DLD1 (cell line): ENCODE results near the gene SCAPER.
"Not testable (repeated sequence)": the region's sequence is repeated elsewhere in the genome, so short reads cannot be mapped to it uniquely, and the experiment has no call there.

Source experiments
- in situ Hi-C: cut with HindIII; loops from 2 replicates; pipeline ENCODE4 v1.10.0; 2017; ENCODE audit warnings: low sequenced_read_pairs

SCAPER gene

DNA sequence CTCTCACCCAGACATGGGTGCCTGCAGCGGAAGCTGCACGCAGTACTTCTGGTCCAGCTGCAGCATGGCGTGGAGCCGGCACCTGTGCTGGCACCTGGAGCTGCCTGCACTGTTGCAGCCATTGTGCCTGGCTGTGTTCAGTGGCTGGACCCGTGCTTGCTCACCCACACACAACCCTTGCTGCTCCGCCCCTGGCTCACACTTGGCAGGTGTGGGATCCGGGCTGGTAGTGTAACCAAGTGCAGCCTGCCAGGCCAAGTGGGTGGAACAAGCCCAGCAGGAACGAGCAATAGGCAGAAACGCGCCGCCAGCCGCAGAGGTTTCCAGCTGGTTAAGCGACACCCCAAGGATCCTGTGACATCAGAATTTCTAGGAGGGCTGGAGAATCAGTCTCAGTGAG lies 11.2 kb upstream of the SCAPER start:
- in situ Hi-C loops = no loop called here

DNA sequence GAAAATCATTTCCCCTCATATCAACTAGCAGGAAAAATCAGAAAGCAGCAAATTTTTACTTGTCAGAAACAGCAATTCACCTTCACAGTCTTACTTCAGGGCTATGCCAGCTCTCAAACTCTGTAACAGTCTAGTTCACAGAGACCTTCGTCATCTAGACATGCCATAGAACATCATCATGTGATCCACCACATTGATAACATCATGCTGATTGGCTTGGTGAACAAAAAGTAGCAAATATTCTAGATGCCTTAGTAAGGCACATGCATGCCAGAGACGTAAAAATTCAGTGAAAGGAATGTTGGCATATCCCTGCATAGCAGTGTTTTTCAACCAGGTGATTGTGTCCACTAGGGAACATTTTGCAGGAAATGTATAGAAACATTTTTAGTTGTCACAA lies 8.6 kb upstream of the SCAPER start:
- in situ Hi-C loops = no loop called here

GRCh38 chr15:76912430-76912829 lies 7.3 kb upstream of the SCAPER start:
- in situ Hi-C loops = no loop called here

GRCh38 chr15:76905855-76906254 lies 715 bp upstream of the SCAPER start:
- in situ Hi-C loops = no loop called here

DNA sequence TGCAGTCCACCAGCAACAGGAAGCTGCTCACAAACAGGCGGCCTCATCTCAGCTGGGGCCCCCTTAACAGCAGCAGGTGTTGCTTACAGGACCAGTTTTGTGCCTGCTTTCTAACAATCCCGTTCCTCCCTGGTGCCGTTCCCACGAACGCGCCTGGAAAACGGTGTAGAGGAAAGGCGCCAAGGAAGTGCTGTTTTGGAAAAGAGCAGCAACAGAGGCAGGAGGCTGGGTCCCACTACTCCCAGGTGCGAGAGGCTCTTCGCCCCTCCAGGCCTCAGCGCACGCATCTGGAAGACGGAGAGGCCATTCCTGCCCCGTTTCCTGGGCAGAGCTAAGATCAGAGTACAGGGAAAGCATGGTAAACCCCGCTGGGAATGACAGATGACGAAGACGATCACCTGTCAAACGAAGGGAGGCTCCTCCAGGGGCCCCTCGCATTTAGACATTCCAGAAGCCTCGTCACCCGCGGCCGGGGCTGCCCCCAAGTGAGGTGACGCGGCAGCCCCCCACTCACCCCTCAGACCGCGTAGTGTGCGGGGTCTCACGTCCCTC lies 603 bp downstream of the SCAPER start:
- in situ Hi-C loops = no loop called here

DNA sequence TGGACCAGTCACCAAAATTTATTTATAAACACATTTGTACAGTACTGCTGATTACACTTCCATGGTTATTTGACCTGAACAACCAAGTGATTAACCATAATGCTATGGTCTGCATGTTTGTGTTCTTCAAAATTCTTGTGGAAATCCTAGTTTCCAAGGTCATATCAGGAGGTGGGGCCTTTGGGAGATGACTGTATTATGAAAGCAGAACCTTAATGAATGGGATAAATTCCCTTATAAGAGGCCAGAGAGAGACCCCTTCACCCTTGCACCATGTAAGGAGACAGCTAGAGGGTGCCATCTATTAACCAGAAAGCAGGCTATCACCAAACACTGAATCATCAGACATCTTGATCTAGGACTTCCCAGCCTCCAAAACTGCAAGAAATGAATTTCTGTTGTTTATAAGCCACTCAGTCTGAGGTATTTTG lies 1.9 kb downstream of the SCAPER start:
- in situ Hi-C loops = no loop called here

- in situ Hi-C loops = no loop called here
Measured at GRCh38 chr15:76901965-76902364, 3.2 kb downstream of the SCAPER start.

- in situ Hi-C loops = not testable (repeated sequence)
Measured at GRCh38 chr15:76899931-76900310, 5.2 kb downstream of the SCAPER start.

DNA sequence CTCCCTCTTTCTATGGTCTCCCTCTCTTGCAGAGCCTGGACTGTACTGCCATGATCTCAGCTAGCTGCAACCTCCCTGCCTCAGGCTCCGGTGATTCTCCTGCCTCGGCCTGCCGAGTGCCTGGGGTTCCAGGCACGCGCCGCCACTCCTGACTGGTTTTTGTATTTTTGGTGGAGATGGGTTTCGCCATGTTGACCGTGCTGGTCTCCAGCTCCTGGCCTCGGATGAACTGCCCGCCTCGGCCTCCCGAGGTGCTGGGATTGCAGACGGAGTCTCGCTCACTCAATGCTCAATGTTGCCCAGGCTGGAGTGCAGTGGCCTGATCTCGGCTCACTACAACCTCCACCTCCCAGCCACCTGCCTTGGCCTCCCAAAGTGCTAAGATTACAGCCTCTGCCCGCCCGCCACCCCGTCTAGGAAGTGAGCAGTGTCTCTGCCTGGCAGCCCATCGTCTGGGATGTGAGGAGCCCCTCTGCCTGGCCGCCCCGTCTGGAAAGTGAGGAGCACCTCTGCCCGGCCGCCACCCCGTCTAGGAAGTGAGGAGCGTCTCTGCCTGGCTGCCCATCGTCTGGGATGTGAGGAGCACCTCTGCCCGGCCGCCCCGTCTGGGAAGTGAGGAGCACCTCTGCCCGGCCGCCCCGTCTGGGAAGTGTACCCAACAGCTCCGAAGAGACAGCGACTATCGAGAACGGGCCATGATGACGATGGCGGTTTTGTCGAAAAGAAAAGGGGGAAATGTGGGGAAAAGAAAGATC lies 5.8 kb downstream of the SCAPER start:
- in situ Hi-C loops = not testable (repeated sequence)

DNA sequence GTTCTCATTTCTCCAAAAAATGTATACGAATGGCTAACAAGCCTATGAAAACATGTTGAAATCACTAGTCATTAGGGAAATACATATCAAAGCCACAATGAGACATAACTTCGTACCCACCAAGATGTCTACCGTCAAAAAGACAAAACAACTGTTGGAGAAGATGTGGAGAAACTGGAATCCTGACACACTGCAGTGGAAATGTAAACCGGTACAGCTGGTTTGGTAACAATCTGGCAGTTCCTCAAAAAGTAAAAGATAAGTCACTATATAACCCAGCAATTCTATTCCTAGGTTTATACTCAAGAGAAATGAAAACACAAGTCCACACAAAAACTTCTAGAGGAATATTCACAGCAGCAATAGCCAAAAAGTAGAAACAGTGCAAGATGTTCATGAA lies 7.0 kb downstream of the SCAPER start:
- in situ Hi-C loops = no loop called here

DNA sequence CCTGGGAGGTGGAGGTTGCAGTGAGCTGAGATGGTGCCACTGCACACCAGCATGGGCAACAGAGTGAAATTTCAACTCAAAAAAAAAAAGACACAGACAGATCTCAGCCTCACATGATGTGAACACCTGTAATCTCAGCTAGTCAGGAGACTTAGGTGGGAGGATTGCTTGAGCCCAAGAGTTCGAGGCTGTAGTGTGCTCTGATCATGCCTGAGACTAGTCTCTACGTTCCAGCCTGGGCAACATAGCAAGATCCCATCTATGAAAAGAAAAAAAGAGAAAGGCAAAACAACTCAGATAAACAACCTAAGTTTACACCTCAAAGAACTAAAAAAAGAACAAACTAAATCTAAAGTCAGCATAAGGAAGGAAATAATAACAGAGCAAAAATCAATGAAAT lies 11.0 kb downstream of the SCAPER start:
- in situ Hi-C loops = no loop called here

- in situ Hi-C loops = not testable (repeated sequence)
Measured at GRCh38 chr15:76892836-76893235, 12.3 kb downstream of the SCAPER start.

DNA sequence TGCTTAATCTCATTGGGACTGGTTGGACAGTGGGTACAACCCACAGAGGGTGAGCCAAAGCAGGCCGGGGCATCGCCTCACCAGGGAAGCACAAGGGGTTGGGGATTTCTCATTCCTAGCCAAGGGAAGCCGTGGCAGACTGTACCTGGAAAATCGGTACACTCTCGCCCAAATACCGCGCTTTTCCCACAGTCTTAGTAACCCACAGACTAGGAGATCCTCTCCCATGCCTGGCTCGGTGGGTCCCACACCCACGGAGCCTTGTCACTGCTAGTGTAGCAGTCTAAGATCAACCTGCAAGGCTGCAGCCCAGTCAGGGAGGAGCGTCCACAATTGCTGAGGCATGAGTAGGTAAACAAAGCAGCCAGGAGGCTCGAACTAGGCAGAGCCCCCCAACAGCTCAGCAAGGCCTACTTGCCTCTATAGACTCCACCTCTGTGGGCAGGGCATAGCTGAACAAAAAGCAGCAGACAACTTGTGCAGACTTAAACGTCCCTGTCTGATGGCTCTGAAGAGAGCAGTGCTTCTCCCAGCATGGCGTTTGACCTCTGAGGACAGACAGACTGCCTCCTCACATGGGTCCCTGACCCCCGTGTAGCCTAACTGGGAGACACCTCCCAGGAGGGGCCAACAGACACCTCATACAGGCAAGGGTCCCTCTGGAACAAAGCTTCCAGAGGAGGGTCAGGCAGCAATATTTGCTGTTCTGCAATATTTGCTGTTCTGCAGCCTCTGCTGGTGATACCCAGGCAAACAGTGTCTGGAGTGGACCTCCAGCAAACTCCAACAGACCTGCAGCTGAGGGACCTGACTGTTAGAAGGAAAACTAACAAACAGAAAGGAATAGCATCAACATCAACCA lies 17.6 kb downstream of the SCAPER start:
- in situ Hi-C loops = not testable (repeated sequence)

- in situ Hi-C loops = no loop called here
Measured at GRCh38 chr15:76885212-76885611, 19.9 kb downstream of the SCAPER start.

- in situ Hi-C loops = no loop called here
Measured at GRCh38 chr15:76875911-76876310, 29.2 kb downstream of the SCAPER start.

DNA sequence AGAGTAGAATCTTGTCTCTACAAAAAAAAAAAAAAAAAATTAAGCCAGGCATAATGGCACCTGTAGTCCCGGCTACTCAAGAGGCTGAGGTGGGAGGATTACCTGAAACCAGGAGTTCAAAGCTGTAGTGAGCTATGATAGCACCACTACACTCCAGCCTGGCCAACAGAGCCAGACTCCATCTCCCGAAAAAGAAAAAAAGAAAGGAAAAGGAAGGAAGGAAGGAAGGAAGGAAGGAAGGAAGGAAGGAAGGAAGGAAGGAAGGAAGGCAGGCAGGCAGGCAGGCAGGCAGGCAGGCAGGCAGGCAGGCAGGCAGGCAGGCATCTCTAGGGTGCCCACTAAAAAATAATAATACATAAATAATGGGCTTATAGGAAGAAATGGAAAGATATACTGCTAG lies 32.1 kb downstream of the SCAPER start:
- in situ Hi-C loops = not testable (repeated sequence)

GRCh38 chr15:76871930-76872329 lies 33.2 kb downstream of the SCAPER start:
- in situ Hi-C loops = no loop called here

- in situ Hi-C loops = no loop called here
Measured at GRCh38 chr15:76868740-76869139, 36.4 kb downstream of the SCAPER start.

DNA sequence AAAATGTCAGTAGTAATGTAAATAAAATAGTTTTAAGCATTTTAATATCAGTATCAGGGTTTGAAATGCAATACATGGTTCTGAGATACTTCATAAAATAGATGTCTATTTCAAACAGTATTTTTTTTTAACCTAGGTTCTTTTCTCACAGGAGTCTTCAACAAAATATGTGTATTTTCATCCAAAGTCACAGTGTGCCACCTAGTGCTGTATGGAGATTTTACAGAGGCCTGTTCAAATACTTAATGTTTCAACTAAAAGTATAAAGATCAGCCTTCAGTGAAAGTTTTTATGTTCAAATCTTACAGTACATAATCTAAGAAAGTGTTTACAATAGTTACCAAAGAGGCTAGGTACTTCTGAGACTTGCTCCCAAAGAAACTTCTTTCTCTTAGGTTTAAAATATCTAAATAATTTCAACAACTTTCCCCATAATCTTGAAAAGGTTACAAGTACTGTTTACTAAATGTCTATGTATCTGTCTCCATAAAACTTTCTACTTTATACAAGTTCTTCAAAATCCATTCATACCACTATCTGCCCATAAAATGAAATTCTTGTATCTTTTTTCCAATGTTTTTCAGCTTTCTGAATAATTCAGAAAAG lies 38.3 kb downstream of the SCAPER start:
- in situ Hi-C loops = no loop called here

GRCh38 chr15:76866008-76866407 lies 39.1 kb downstream of the SCAPER start:
- in situ Hi-C loops = no loop called here

DNA sequence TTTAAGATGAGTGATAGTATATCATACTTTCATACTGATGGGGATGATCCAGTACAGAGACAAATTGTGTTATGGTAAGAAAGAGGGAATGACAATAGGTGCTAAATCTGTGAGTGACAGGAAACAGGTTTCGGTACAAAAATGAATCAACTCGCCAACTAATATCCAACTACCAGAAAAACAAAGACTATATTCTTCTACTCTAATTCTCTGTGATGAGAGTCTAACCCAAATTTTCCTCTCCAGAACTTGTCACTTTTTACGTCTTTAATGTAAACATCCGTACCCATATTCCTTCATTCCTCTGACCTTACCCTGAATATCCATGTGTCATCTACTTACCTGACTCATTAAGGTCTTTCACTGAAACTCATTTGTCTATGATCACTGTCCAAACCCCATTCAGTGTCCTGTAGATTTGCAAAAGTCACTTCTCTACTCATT lies 39.6 kb downstream of the SCAPER start:
- in situ Hi-C loops = no loop called here
